GM08714 (cell line): ENCODE measurements around the gene TERB1.

Experiments
- H3K4me3 ChIP-seq: fragments of 200-500 bp; sonication (Bioruptor generic); 2 replicates; pipeline ENCODE4 v1.5.1; 2014; ENCODE audit warnings: mild to moderate bottlenecking, low read length, inconsistent platforms
- ZNF274 ChIP-seq: IDR thresholded peaks from 2 replicates; pipeline ENCODE4 v1.6.1; 2012; ENCODE audit warnings: mild to moderate bottlenecking, low read depth, low read length

TERB1 gene, protein sequence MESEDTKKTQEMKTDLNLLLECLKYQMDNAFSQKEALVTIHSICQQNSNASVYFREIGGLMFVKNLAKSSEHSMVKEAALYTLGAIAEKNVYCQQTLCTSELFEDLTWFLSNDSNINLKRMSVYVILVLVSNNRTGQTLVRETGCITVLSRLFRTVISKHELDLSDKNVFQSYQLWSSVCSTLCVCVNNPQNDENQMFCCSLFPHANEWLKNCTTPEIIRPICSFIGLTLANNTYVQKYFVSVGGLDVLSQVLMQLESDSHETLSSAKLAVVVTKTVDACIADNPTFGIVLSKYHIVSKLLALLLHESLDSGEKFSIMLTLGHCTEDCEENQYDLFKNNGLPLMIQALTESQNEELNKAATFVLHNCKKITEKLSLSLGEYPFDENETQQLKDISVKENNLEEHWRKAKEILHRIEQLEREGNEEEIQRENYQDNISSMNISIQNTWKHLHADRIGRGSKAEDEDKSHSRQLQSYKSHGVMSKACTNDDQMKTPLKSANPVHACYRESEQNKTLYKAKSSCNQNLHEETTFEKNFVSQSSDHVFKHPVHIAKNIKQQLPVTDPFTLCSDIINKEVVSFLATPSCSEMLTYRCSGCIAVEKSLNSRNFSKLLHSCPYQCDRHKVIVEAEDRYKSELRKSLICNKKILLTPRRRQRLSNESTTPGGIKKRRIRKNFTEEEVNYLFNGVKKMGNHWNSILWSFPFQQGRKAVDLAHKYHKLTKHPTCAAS

GRCh38 chr16:66801320-66802105 is at the start of gene TERB1:
TSS of gene TERB1 (minus strand) at chr16:66801584. CDS start at chr16:66796798, 4,786 bp downstream.
- no peak within 1 kb of the TSS for H3K4me3 ChIP-seq
- no peak for TF ChIP-seq ZNF274

DNA sequence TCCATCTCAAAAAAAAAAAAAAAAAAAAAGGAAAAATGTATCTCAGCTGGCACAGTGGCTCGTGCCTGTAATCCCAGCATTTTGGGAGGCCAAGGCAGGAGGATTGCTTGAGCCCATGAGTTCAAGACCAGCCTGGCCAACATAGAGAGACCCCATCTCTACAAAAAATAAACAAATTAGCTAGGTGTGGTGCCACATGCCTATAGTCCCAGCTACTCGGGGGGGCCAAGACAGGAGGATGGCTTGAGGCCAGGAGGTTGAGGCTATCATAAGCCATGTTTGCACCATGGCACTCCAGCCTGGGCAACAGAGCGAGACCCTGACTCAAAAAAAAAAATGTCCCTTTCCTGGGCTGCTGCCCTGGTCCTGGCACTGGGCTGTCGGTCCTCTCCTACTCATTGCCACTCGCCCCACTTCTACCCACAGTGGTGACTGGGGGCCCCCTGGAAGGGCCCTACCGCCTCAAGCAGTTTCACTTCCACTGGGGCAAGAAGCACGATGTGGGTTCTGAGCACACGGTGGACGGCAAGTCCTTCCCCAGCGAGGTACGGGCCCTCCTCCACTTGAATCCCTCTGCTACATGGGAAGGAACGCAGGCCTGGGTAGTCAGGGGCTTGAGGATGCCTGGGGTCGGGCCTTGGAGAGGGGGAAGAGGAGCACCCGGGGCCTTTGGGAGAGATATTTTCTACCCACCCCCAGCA is 48.9 kb upstream of the TERB1 start:
- no peak for TF ChIP-seq ZNF274
- no peak overlapping the region for H3K4me3 ChIP-seq

DNA sequence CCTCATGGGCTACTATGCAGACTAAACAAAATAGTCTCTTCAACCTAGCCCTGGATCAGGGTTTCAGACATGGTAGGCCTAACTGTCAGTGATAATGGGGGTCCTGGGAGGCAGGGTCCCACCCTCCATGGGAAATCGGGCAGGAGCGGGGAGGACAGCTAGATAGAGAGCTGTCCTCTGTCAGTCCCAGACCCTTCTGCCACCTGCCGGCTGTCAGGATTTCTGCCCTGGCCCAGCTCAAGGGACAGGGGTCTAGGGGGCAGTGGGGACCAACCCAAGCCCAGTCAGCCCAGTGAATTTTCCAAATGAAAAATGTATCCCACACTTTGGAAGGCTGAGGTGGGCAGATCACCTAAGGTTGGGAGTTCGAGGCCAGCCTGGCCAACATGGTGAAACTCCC is 48.2 kb upstream of the TERB1 start:
- no peak for TF ChIP-seq ZNF274
- H3K4me3 ChIP-seq = no peak overlapping the region

- H3K4me3 ChIP-seq = no peak overlapping the region
- TF ChIP-seq ZNF274 = no peak
These were observed 47.6 kb upstream of the TERB1 start for GRCh38 chr16:66849021-66849420.

GRCh38 chr16:66848172-66848571 is 46.8 kb upstream of the TERB1 start:
- TF ChIP-seq ZNF274 = no peak
- no peak overlapping the region for H3K4me3 ChIP-seq

GRCh38 chr16:66847533-66848067 is 46.2 kb upstream of the TERB1 start:
- TF ChIP-seq ZNF274 = no peak
- H3K4me3 ChIP-seq = no peak overlapping the region

GRCh38 chr16:66846831-66847230 is 45.4 kb upstream of the TERB1 start:
- no peak for TF ChIP-seq ZNF274
- no peak overlapping the region for H3K4me3 ChIP-seq

DNA sequence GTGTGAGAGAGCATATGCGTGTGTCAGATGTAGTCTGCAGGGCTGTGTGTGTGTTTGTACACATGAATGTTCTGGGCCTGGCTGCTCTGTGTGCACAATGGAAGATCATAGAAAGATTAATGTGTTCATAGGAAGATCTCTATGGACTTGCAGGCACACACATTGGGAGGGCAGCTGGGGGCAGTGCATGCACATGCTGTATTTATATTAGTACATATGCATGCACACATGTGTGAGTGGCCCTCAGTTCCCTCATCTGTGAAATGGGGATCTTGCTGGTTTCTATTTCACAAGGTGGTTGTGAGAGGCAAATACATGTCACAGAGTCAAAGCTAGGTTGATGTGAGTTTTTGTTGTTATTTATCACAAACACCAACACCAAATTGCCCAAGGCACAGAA is 44.9 kb upstream of the TERB1 start:
- no peak for TF ChIP-seq ZNF274
- no peak overlapping the region for H3K4me3 ChIP-seq

DNA sequence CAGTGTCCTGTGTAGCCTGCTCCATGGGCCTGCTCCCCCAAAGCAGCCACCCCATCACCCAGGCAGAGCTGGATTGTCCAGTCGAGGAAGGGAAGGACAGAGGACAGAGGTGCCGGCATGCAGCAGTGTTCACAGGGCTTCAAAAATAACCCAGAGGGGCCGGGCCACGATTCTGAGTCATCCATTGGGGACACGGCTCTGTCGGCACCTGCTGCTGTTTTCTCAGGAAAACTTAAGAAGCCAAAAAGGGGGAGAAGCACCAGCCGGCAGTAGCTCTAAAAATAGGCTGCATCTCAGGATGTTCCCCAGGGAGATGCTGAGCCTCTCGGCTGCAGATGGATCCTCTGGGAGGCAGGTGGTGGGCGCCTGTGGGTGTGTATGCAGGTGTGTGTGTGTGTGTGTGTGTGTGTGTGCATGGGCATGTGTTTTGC is 44.4 kb upstream of the TERB1 start:
- TF ChIP-seq ZNF274 = no peak
- no peak overlapping the region for H3K4me3 ChIP-seq

DNA sequence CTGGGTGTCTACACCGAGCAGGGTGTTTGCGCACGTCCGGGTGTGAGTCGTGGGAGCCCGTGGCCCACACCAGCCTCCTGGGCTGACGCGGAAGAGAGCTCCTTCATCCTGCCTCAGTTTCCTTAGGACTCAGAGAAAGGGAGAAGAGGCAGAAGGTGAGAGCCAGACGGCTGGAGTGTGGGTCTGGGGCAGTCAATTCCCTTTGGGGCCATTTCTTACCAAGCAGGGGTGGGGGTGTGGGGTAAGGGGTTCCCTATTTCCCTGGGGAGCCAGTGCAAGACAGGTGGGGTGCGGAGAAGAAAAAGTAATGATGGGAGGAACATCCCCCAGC is 43.7 kb upstream of the TERB1 start:
- no peak for TF ChIP-seq ZNF274
- H3K4me3 ChIP-seq = no peak overlapping the region

DNA sequence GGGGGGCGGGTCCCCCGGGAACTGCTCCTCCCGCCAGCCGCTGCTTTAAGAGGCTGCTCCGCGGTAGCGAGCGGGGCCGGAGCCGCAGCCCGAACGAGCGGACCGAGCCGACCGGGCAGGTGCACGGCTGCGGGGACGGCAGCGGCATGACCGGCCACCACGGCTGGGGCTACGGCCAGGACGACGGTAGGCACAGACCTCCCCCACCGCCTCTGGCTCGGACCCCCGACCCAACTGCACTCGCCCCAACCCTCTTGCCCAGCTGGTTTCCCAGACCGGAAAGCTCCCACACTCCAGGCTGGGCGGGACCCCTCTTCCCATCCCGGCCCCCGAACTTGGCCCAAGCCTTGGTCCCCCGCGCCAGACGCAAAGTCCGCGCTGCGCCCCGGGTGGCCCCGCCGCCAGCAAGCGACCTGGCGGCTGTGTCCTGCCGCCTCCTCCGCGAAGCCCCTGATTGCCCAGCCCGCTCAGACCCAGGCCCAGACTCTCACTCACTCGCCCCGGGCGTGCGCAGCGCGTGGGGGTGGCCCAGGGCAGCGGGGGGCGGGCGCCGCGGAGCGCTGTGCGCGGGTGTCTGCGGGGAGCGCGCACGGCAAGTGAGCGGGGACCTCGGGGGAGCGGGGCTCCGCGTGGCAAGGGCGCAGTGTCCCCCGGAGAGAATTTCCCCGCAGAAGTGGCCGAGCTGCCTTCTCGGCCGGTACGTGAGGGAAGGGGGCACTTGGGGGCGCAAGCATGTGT is 43.1 kb upstream of the TERB1 start, which contains the start of gene CA7:
TSS of gene CA7 (plus strand) at position 73 of the 738 bp plus-strand sequence. CDS start at position 147, 74 bp downstream.
- TF ChIP-seq ZNF274 = no peak
- H3K4me3 ChIP-seq = no peak within 1 kb of the TSS

- TF ChIP-seq ZNF274 = no peak
- no peak overlapping the region for H3K4me3 ChIP-seq
These were observed 42.6 kb upstream of the TERB1 start for GRCh38 chr16:66844009-66844341.

DNA sequence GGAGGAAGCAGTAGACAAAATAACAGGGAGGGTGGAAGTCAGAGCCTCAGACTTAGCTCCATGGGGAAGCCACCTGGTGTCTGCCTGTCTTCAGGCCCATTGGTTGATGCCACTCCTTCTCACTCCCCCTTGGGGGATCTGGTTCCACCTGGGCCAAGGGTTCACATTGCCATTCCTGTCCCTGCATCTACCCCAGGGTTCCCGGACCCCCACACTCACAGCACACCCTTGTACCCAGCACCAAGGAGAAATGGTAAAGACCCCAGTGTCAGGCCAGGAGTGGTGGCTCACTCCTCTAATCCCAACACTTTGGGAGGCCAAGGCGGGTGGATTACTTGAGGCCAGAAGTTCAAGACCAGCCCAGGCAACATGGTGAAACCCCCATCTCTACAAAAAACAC is 41.8 kb upstream of the TERB1 start:
- no peak for TF ChIP-seq ZNF274
- H3K4me3 ChIP-seq = no peak overlapping the region

- TF ChIP-seq ZNF274 = no peak
- no peak overlapping the region for H3K4me3 ChIP-seq
These were observed 41.4 kb upstream of the TERB1 start for GRCh38 chr16:66842765-66843164.
